Stimulated activated CD8-positive, alpha-beta memory T cell treated with anti-CD3 and anti-CD28 coated beads, Interleukin-2, amount 100 ng/mL, for 1 hour (primary cell): ENCODE data around the gene TTC9C.
"Not testable (repeated sequence)": the region's sequence is repeated elsewhere in the genome, so short reads cannot be mapped to it uniquely, and the experiment has no call there.

Experiments
- DNase-seq, 2 donors: peaks; one replicate each; pipeline ENCODE4 v3.0.0-alpha.2; 2020; ENCODE audit warnings: low read depth in 2 of 2

Gene TTC9C

GRCh38 chr11:62749931-62750330 lies 21.6 kb downstream of the TTC9C start:
- not testable (repeated sequence) for DNase-seq

- no peak for DNase-seq
Measured at GRCh38 chr11:62752177-62752785, 24.0 kb downstream of the TTC9C start.

GRCh38 chr11:62752994-62753735 lies 24.9 kb downstream of the TTC9C start:
- DNase-seq: no peak

- DNase-seq: peak; percentile 91 to 96
Measured at GRCh38 chr11:62753736-62754603, 25.7 kb downstream of the TTC9C start, which contains the start of gene ZBTB3. TSS of gene ZBTB3 (minus strand) at chr11:62754160. CDS start at chr11:62753664, 496 bp downstream.

- DNase-seq: no peak
Measured at GRCh38 chr11:62755086-62755615, 26.9 kb downstream of the TTC9C start.

GRCh38 chr11:62757846-62758788 lies 29.8 kb downstream of the TTC9C start:
- no peak for DNase-seq

GRCh38 chr11:62760867-62761227 lies 32.6 kb downstream of the TTC9C start:
- DNase-seq: not testable (repeated sequence)

GRCh38 chr11:62770778-62771143 lies 42.5 kb downstream of the TTC9C start:
- no peak for DNase-seq

GRCh38 chr11:62771144-62772021 lies 43.1 kb downstream of the TTC9C start, which contains the start of gene TAF6L:
TSS of gene TAF6L (plus strand) at chr11:62771396. CDS start at chr11:62775784, 4,388 bp downstream.
- peak; percentile 74 to 80 for DNase-seq

GRCh38 chr11:62774407-62774806 lies 46.1 kb downstream of the TTC9C start:
- no peak for DNase-seq

- DNase-seq: no peak
Measured at GRCh38 chr11:62775646-62776045, 47.4 kb downstream of the TTC9C start.

- DNase-seq: no peak
Measured at GRCh38 chr11:62777389-62777788, 49.1 kb downstream of the TTC9C start.

- no peak for DNase-seq
Measured at GRCh38 chr11:62778441-62778840, 50.2 kb downstream of the TTC9C start.

- no peak for DNase-seq
Measured at GRCh38 chr11:62782753-62783152, 54.5 kb downstream of the TTC9C start.

GRCh38 chr11:62786318-62787004 lies 58.2 kb downstream of the TTC9C start:
- DNase-seq: peak; percentile 70 to 74

GRCh38 chr11:62787005-62787759 lies 58.9 kb downstream of the TTC9C start, which contains the start of gene TMEM179B:
TSS of gene TMEM179B (plus strand) at chr11:62787402. CDS start at chr11:62787432, 30 bp downstream.
- DNase-seq: peak; percentile 98
